ENCODE measurements around the gene NWD2. TPM values are rescaled to one million over a fixed set of nuclear protein-coding genes. Genes with fewer than 3 reads are reported as not detected.

NWD2 gene
- total and polyA plus RNA-seq, 4 donors: 0.17 TPM; not detected in 3

DNA sequence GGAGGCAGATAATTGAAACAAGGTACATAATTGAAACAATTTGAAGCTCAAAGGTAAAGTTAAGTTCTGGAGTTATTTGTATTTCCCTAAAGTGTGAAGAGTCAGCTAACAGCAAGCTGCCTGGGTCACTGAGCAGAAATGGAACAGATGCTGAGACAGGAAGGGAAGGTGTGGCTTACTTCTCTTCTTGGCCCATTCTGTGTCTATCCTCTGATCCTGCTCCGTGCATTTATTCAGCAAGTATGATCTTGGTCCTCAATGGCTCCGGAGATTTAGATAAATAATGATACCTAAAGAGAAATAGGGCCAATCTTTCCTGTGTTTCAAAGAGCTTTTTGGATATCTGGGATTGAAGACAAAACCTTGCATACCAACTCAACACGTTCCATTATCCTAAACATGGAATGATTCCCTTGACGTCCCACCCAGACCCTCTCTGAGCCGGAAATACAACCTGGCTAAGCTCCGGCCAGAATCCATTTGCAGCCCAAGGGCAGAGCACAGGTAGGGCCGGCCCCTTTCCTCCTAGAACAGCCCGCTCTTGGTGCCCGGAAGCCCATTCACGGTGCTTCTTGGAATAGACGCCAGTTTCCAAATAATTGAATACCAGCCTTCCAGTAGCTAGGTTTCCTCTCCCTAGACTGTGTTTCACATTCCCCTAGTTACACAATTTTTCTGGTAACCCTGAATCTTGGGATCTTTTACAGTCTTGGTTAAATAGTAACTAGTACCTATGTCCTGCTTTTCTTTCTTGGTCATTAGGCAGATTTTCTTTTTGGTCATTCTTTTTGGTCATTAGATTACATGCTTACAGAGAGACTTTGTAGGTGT is 211.0 kb downstream of the NWD2 start:
- Histone ChIP-seq H3K4me3 (no peak overlapping the region), H3K9me3 (ENCODE audit: control insufficient read depth in 4 of 4, insufficient read depth in 3 of 4, low read length in 3 of 4) (no peaks in the 10 kb centered on the region)
- peak; percentile 67 for ATAC-seq (ENCODE audit: insufficient read depth, low FRiP score)

DNA sequence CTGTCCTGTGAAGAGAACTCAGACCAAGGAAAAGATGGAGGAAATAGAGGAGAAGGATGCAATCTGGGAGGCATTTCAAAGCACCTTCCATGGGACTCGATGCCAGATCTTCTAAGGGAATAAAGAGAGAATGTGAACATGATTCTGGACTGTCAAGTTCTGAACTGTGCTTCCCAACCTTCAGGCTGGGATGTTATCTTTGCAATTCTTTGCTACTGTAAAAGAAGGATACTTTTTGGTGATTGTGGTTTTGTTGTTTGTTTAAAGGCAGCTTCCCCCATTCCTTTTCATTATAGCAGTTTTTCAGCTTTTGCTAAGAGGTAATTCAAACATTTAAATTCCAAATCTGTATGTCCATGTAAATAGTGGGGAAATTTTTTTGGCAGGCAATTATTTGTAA is 217.3 kb downstream of the NWD2 start:
- H3K4me3 ChIP-seq: no peak overlapping the region
- no peak for DNase-seq
- no peak overlapping the region for H3K9ac ChIP-seq (ENCODE audit: insufficient read depth in 1 of 2, low read length in 2 of 2)
- ATAC-seq (ENCODE audit: insufficient read depth, low FRiP score): no peak
- no peaks in the 10 kb centered on the region for H3K36me3 ChIP-seq (ENCODE audit: control insufficient read depth in 4 of 4, insufficient read depth in 4 of 4, low read length in 4 of 4)
- 69 to 95% methylated on average over 1 of the region's 1 CpG for WGBS, 2 donors
- no peaks in the 10 kb centered on the region for H3K4me1 ChIP-seq (ENCODE audit: control insufficient read depth in 5 of 5, insufficient read depth in 5 of 5, low read length in 5 of 5)
- H3K27ac ChIP-seq (ENCODE audit: low read depth in 1 of 2, low read length in 1 of 2): no peak overlapping the region
- H3K9me3 ChIP-seq (ENCODE audit: control insufficient read depth in 4 of 4, insufficient read depth in 3 of 4, low read length in 3 of 4): peaks cover 0 to 3% (median 0%) of the 10 kb centered on the region in 4 donors
- no peaks in the 10 kb centered on the region for H3K27me3 ChIP-seq (ENCODE audit: control insufficient read depth in 3 of 3, insufficient read depth in 3 of 3, low read length in 2 of 3)
- TF ChIP-seq, protein P1, sequence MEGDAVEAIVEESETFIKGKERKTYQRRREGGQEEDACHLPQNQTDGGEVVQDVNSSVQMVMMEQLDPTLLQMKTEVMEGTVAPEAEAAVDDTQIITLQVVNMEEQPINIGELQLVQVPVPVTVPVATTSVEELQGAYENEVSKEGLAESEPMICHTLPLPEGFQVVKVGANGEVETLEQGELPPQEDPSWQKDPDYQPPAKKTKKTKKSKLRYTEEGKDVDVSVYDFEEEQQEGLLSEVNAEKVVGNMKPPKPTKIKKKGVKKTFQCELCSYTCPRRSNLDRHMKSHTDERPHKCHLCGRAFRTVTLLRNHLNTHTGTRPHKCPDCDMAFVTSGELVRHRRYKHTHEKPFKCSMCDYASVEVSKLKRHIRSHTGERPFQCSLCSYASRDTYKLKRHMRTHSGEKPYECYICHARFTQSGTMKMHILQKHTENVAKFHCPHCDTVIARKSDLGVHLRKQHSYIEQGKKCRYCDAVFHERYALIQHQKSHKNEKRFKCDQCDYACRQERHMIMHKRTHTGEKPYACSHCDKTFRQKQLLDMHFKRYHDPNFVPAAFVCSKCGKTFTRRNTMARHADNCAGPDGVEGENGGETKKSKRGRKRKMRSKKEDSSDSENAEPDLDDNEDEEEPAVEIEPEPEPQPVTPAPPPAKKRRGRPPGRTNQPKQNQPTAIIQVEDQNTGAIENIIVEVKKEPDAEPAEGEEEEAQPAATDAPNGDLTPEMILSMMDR (IDR thresholded peaks at IDR 0.05; ENCODE audit: control extremely low read depth, extremely low read depth): no peak

More for the DNA sequence above, 211.0 kb downstream of the NWD2 start:
- no peaks in the 10 kb centered on the region for H3K36me3 ChIP-seq (ENCODE audit: control insufficient read depth in 4 of 4, insufficient read depth in 4 of 4, low read length in 4 of 4)
- DNase-seq: no peak
- peak overlapping the region in 1 of 2 donors; percentile 60 for H3K27ac ChIP-seq (ENCODE audit: low read depth in 1 of 2, low read length in 1 of 2)
- TF ChIP-seq, protein P1 (IDR thresholded peaks at IDR 0.05; ENCODE audit: control extremely low read depth, extremely low read depth): no peak
- peaks cover 3 to 41% (median 16%) of the 10 kb centered on the region in 3 donors for H3K27me3 ChIP-seq (ENCODE audit: control insufficient read depth in 3 of 3, insufficient read depth in 3 of 3, low read length in 2 of 3)
- no peak overlapping the region for H3K9ac ChIP-seq (ENCODE audit: insufficient read depth in 1 of 2, low read length in 2 of 2)
- H3K4me1 ChIP-seq (ENCODE audit: control insufficient read depth in 5 of 5, insufficient read depth in 5 of 5, low read length in 5 of 5): peaks cover 0 to 8% (median 0%) of the 10 kb centered on the region in 5 donors
- WGBS, 2 donors: 75 to 90% methylated on average over 11 of the region's 11 CpGs

DNA sequence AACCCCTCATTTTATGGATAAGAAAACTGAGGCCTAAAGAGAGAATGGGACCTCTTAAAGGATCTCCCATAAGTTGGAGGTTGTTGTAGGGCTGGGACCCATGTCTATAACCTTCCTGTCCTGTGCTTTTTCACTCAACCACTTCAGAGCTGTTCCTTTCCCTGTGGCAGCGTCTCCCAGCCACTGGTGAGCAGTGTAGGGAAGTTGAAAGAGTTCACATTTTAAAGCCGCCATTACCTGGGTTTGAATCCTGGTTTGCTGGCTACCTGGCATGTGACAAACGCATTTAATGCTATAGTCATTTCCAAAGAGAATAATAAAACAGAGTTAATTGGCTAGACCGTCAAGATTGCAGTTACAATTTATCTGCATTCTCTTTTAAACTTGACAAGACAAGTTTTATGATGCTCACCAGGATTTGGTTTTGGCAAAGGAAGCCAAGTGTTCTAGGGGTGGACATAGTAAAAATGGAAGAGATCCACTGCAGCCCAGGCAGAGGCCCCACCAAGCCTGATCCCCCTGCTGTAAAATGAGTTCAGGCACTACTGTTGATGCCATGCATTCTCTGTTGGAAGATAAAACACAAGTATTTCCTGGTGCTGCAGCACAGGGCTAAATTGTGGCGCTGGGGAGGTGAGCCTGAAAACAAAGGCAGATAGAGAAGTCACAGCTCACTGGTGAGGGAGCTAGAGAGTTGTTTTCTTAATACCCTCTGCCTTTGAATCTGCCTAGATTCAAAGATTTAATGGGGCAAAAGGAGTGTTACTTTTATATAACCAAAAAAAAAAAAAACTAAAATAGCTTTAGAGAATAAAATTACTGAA is 218.7 kb downstream of the NWD2 start:
- H3K4me3 ChIP-seq: no peak overlapping the region
- H3K9ac ChIP-seq (ENCODE audit: insufficient read depth in 1 of 2, low read length in 2 of 2): no peak overlapping the region
- TF ChIP-seq, protein P1 (IDR thresholded peaks at IDR 0.05; ENCODE audit: control extremely low read depth, extremely low read depth): no peak
- no peak for ATAC-seq (ENCODE audit: insufficient read depth, low FRiP score)
- H3K27ac ChIP-seq (ENCODE audit: low read depth in 1 of 2, low read length in 1 of 2): no peak overlapping the region
- no peaks in the 10 kb centered on the region for H3K36me3 ChIP-seq (ENCODE audit: control insufficient read depth in 4 of 4, insufficient read depth in 4 of 4, low read length in 4 of 4)
- WGBS, 2 donors: 89 to 96% methylated on average over 5 of the region's 5 CpGs
- H3K27me3 ChIP-seq (ENCODE audit: control insufficient read depth in 3 of 3, insufficient read depth in 3 of 3, low read length in 2 of 3): no peaks in the 10 kb centered on the region
- H3K4me1 ChIP-seq (ENCODE audit: control insufficient read depth in 5 of 5, insufficient read depth in 5 of 5, low read length in 5 of 5): no peaks in the 10 kb centered on the region
- peaks cover 0 to 3% (median 0%) of the 10 kb centered on the region in 4 donors for H3K9me3 ChIP-seq (ENCODE audit: control insufficient read depth in 4 of 4, insufficient read depth in 3 of 4, low read length in 3 of 4)
- no peak for DNase-seq
